GM12878 (cell line): ENCODE results near the gene FSIP1. TPM values are rescaled to one million over a fixed set of nuclear protein-coding genes. Genes with fewer than 3 reads are reported as not detected.

Experiments
- ATAC-seq: fragments of 200-7000 bp; cut with Tn5 transposase; 3 replicates; pipeline ENCODE4 v1.9.1; 2020; ENCODE audit warnings: mild to moderate bottlenecking, moderate library complexity
- BruUV-seq: library from RNA; stranded (reverse); fragments of 400-500 nt; replicated peaks from 2 replicates; lab custom pipeline; 2021; lab: Mats Ljungman, UMichigan
- CTCF ChIA-PET: fragments of 300-600 bp; sonication (Branson Sonifier 250); formaldehyde crosslinking; extraction: SDS; loops from one replicate; lab custom pipeline; 2021; ENCODE audit warnings: inconsistent platforms; lab: Yijun Ruan, JAX
- POLR2A ChIA-PET: fragments of 350-600 bp; formaldehyde crosslinking; extraction: SDS; loops from one replicate; lab custom pipeline; 2021; ENCODE audit warnings: inconsistent platforms; lab: Charles Lee
- RAD21 ChIA-PET: fragments of 300-600 bp; sonication (Branson Sonifier 250); formaldehyde crosslinking; loops from one replicate; lab custom pipeline; 2023; ENCODE audit warnings: antibody characterized with exemption; ENCODE audit not compliant: unreplicated experiment; lab: Charles Lee
- SMC1A ChIA-PET: fragments of 300-600 bp; sonication (Branson Sonifier 250); formaldehyde crosslinking; loops from one replicate; lab custom pipeline; 2023; ENCODE audit not compliant: unreplicated experiment, uncharacterized antibody; lab: Charles Lee
- DNase-seq: peaks from one replicate; pipeline ENCODE4 v3.0.0-alpha.2; 2011; ENCODE audit warnings: low read depth, low spot score
- FAIRE-seq: peaks from 3 replicates; lab custom pipeline; 2011; peaks lifted over from hg19 to GRCh38; lab: Jason Lieb, UNC
- H2AFZ ChIP-seq: 2 replicates; pipeline ENCODE4 v1.6.0; 2011; ENCODE audit warnings: low read depth, low read length, control low read depth; ENCODE audit not compliant: control insufficient read depth
- H3K27ac ChIP-seq: 2 replicates; pipeline ENCODE4 v1.5.1; 2011; ENCODE audit warnings: control low read depth; ENCODE audit not compliant: control insufficient read depth, insufficient read depth
- H3K27me3 ChIP-seq, 2 experiments: replicated peaks in 1 of 2; 2 replicates each; pipeline versions ENCODE4 v1.6.0 to v1.6.1; 2011; ENCODE audit warnings: low read length in 1 of 2; ENCODE audit not compliant: control insufficient read depth in 2 of 2, insufficient read depth in 2 of 2
- H3K36me3 ChIP-seq, 2 experiments: 2 replicates each; pipeline ENCODE4 v1.5.1; 2011; ENCODE audit warnings: low read length in 1 of 2; ENCODE audit not compliant: control insufficient read depth in 2 of 2, insufficient read depth in 2 of 2
- H3K4me1 ChIP-seq: 2 replicates; pipeline ENCODE4 v1.6.1; 2011; ENCODE audit warnings: mild to moderate bottlenecking, low read length, moderate library complexity, mixed read lengths; ENCODE audit not compliant: control insufficient read depth, insufficient read depth
- H3K4me2 ChIP-seq: 2 replicates; pipeline ENCODE4 v1.6.0; 2011; ENCODE audit warnings: control low read depth; ENCODE audit not compliant: control insufficient read depth, insufficient read depth
- H3K4me3 ChIP-seq: fragments of 200-600 bp; sonication (generic); 2 replicates; pipeline ENCODE4 v1.5.1; 2016
- H3K79me2 ChIP-seq: 2 replicates; pipeline ENCODE4 v1.6.0; 2011; ENCODE audit warnings: low read length; ENCODE audit not compliant: control insufficient read depth, insufficient read depth
- H3K9ac ChIP-seq: 2 replicates; pipeline ENCODE4 v1.8.0; 2011; ENCODE audit warnings: low read length, control low read depth, mixed read lengths; ENCODE audit not compliant: control insufficient read depth, insufficient read depth
- H3K9me3 ChIP-seq: replicated peaks from 3 replicates; pipeline ENCODE4 v1.5.1; 2011; ENCODE audit warnings: mild to moderate bottlenecking, low read length; ENCODE audit not compliant: control insufficient read depth, insufficient read depth
- H4K20me1 ChIP-seq: 2 replicates; pipeline ENCODE4 v1.6.0; 2011; ENCODE audit not compliant: control insufficient read depth, insufficient read depth
- E2F8 ChIP-seq: fragments of 450-650 bp; IDR thresholded peaks from 2 replicates; pipeline ENCODE4 v1.6.1; 2018; ENCODE audit warnings: mild to moderate bottlenecking, low read depth, moderate library complexity; ENCODE audit not compliant: partially characterized antibody
- EP300 ChIP-seq, 2 experiments: fragments of 150-350 bp in 1 of 2; IDR thresholded peaks; 2 replicates each; pipeline ENCODE4 v1.6.1; 2011 to 2012; ENCODE audit warnings: low read depth in 2 of 2, low read length in 2 of 2, borderline replicate concordance in 1 of 2, improper control_type of control experiment in 1 of 2, inconsistent platforms in 1 of 2; ENCODE audit not compliant: control insufficient read depth in 1 of 2
- FOS ChIP-seq: IDR thresholded peaks from 3 replicates; pipeline ENCODE4 v1.6.1; 2011; ENCODE audit warnings: borderline replicate concordance; ENCODE audit not compliant: insufficient read length; ENCODE audit errors: extremely low read depth
- HDAC2 ChIP-seq: fragments of 200-600 bp; sonication (generic); IDR thresholded peaks from 2 replicates; pipeline ENCODE4 v1.6.1; 2017
- JUNB ChIP-seq: IDR thresholded peaks from 2 replicates; pipeline ENCODE4 v1.6.1; 2016; ENCODE audit warnings: antibody characterized with exemption, mild to moderate bottlenecking
- MLLT1 ChIP-seq: fragments of 450-650 bp; IDR thresholded peaks from 2 replicates; pipeline ENCODE4 v1.6.1; 2016; ENCODE audit warnings: mild to moderate bottlenecking
- NRF1 ChIP-seq: conservative IDR thresholded peaks from 2 replicates; pipeline ENCODE4 v1.6.1; 2011; ENCODE audit warnings: mild to moderate bottlenecking, low read depth, low read length, improper control_type of control experiment
- RB1 ChIP-seq: fragments of 450-650 bp; formaldehyde crosslinking; IDR thresholded peaks from 2 replicates; pipeline ENCODE4 v1.6.1; 2017; ENCODE audit warnings: mild to moderate bottlenecking, borderline replicate concordance
- SIX5 ChIP-seq: IDR thresholded peaks from 2 replicates; pipeline ENCODE4 v1.6.1; 2011; ENCODE audit warnings: mild to moderate bottlenecking, low read depth, low read length, moderate library complexity; ENCODE audit not compliant: severe bottlenecking
- SP1 ChIP-seq: IDR thresholded peaks from one replicate; pipeline ENCODE4 v1.6.1; 2011; ENCODE audit warnings: low read depth, low read length
- SUZ12 ChIP-seq: fragments of 200-600 bp; sonication (generic); IDR thresholded peaks from one replicate; pipeline ENCODE4 v1.6.1; 2018; ENCODE audit warnings: antibody characterized with exemption, mild to moderate bottlenecking; ENCODE audit not compliant: unreplicated experiment
- YBX1 ChIP-seq: fragments of 450-650 bp; IDR thresholded peaks from 2 replicates; pipeline ENCODE4 v1.6.1; 2016; ENCODE audit warnings: antibody characterized with exemption
- ZNF274 ChIP-seq: IDR thresholded peaks from one replicate; pipeline ENCODE4 v1.8.0; 2011; ENCODE audit not compliant: insufficient read length, insufficient read depth
- ZNF687 ChIP-seq: fragments of 450-650 bp; IDR thresholded peaks from 2 replicates; pipeline ENCODE4 v1.6.1; 2017; ENCODE audit warnings: mild to moderate bottlenecking, moderate library complexity
- ZZZ3 ChIP-seq: IDR thresholded peaks from 2 replicates; pipeline ENCODE4 v1.6.1; 2011; ENCODE audit warnings: low read depth; ENCODE audit not compliant: control insufficient read depth, insufficient read length
- WGBS: methylation state at CpG from one replicate; pipeline ENCODE4 v1.1.6; 2016; ENCODE audit warnings: low lambda C conversion rate; ENCODE audit not compliant: insufficient replicate concordance, insufficient coverage; ENCODE audit errors: missing lambda C conversion rate; 5-methylcytosine and 5-hydroxymethylcytosine counted together
- in situ Hi-C: fragments of 300-500 bp; cut with MboI; formaldehyde crosslinking; loops from 9 replicates; pipeline ENCODE4 v1.14.3; 2018; ENCODE audit warnings: mixed read lengths
- intact Hi-C: fragments of 100-400 bp; cut with micrococcal nuclease; formaldehyde crosslinking; loops from one replicate; pipeline ENCODE4 v1.14.2; 2022; ENCODE audit not compliant: unreplicated experiment
- polyA plus RNA-seq, 11 experiments: library from polyadenylated mRNA; depleted of rRNA in 4 of 11; unstranded in 6 of 11; stranded (reverse) in 5 of 11; fragments of >200 nt; fragmentation: Nextera tagmentation in 4 of 11; fragmentation: Illumina TruSeq in 1 of 11; extraction: Ambion mirVana in 4 of 11; extraction: Trizol in 1 of 11; gene quantifications; 1 replicate in 1 of 11; 2 replicates in 10 of 11; pipeline versions ENCODE4 v1.2.1 to v1.2.3, GENCODE V29; 2011 to 2016; ENCODE audit warnings: inconsistent platforms in 2 of 11, missing spikeins in 2 of 11, low read depth in 1 of 11
- total RNA-seq, 4 experiments: library from RNA; depleted of rRNA in 3 of 4; stranded (reverse); fragments of >200 nt in 3 of 4; fragmentation: Illumina TruSeq in 1 of 4; extraction: Trizol in 1 of 4; gene quantifications; 2 replicates each; pipeline versions ENCODE4 v1.2.1 to v1.2.3, GENCODE V29; 2013 to 2021

FSIP1 gene
- total and polyA plus RNA-seq, 10 of the 15 experiments (the other 5 are each of a cell fraction or from before 2014, with no cell fraction given), result 0.15 to 0.67 (median 0.35) TPM

- ATAC-seq (no peak), FAIRE-seq (no peak)
- H4K20me1 ChIP-seq, result no peaks in the 10 kb centered on the region
- no peak overlapping the region for H3K9ac ChIP-seq
- no peaks in the 10 kb centered on the region for H3K4me1 ChIP-seq
- H3K36me3 ChIP-seq, result no peaks in the 10 kb centered on the region
- POLR2A ChIA-PET, result no interaction called here
- no peaks in the 10 kb centered on the region for H3K79me2 ChIP-seq
- H3K4me2 ChIP-seq, result no peak overlapping the region
- SMC1A ChIA-PET, result interaction anchor here (1.5 kb wide), 1 partner anchor 16 kb away, joined by 4 read pairs; no protein-coding TSS in a partner anchor
- H3K27me3 ChIP-seq, result no peaks in the 10 kb centered on the region
- no peak overlapping the region for H3K4me3 ChIP-seq
- in situ Hi-C loops, result no loop called here
- WGBS, result 41% methylated on average over 1 of the region's 1 CpG
- CTCF ChIA-PET, result interaction anchor here (1.5 to 2.8 kb wide), 2 partner anchors 17 to 87 kb away, joined by 3 to 9 read pairs; no protein-coding TSS in a partner anchor
- no peak overlapping the region for H2AFZ ChIP-seq
- H3K9me3 ChIP-seq, result no peaks in the 10 kb centered on the region
- H3K27ac ChIP-seq, result no peak overlapping the region
- RAD21 ChIA-PET, result interaction anchor here (1.4 to 1.5 kb wide), 2 partner anchors 10 to 88 kb away, joined by 3 to 9 read pairs; no protein-coding TSS in a partner anchor
- TF ChIP-seq RB1, result no peak
- TF ChIP-seq FOS, result no peak
- TF ChIP-seq E2F8, result no peak
- no peak for TF ChIP-seq JUNB
- TF ChIP-seq NRF1, result no peak
- TF ChIP-seq SUZ12, result no peak
- TF ChIP-seq YBX1, result no peak
- TF ChIP-seq EP300 (IDR thresholded peaks at IDR 0.05; ENCODE audit: borderline replicate concordance in 1 of 2, control insufficient read depth in 1 of 2, low read depth in 2 of 2, low read length in 2 of 2), result no peak
- TF ChIP-seq ZNF687, result no peak
- TF ChIP-seq SP1, result no peak
- TF ChIP-seq ZZZ3, result no peak
- no peak for TF ChIP-seq HDAC2
- TF ChIP-seq SIX5, result no peak
- TF ChIP-seq MLLT1, result no peak
- no peak for TF ChIP-seq ZNF274
- TF ChIP-seq, all 136 proteins: peak for 0
- DNase-seq, result no peak
- intact Hi-C loops, result no loop called here
- no TSS peak for BruUV-seq
These were observed 113.4 kb downstream of the FSIP1 start for GRCh38 chr15:39669241-39669640.
